GM19463 (cell line): ENCODE results near the gene ACMSD.
"Not testable (repeated sequence)": the region's sequence is repeated elsewhere in the genome, so short reads cannot be mapped to it uniquely, and the experiment has no call there.

Source experiments
- ATAC-seq: cut with Tn5 transposase; IDR thresholded peaks from one replicate; pipeline ENCODE4 v1.9.1; 2021; ENCODE audit warnings: mild to moderate bottlenecking, moderate library complexity; ENCODE audit not compliant: unreplicated experiment

ACMSD gene

DNA sequence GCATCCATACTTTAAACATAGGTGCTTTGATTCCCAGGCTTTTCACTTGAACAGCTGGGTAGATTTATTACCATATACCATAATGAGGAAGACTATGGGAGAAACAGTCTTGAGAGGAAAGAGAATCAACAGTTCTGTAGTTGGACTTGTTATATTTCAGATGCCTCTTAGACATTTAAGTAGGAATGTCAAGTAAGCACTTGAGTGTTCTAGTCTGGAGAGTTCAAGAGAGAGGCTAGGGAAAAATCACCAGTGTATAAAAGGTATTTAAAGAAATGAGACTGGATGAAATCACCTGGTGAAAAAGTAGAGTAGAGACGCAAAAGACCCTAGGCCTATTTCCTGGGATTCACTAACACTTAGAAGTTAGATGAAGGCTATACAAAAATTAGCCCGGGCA is 66.8 kb downstream of the ACMSD start:
- ATAC-seq, result no peak

DNA sequence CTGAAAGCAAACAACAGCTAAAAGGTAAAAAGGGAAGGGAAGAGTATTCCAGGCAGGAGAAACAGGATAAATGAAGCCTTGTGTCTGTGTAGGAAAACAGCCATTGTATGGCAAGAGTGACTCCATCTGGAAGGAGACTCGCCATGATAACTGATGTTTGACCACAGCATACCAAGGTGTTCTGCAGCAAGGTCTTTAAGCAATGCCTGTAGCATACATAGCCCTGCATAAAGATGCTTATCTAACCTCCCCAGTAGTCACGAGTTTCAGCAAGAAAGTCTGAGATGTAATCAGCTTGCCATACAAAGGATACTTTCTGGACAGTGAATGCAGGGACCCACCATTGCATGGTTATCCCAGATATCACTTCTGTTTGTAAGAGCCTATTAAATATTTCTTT is 68.3 kb downstream of the ACMSD start:
- no peak for ATAC-seq

- not testable (repeated sequence) for ATAC-seq
These were observed 69.2 kb downstream of the ACMSD start for GRCh38 chr2:134907441-134908116.

DNA sequence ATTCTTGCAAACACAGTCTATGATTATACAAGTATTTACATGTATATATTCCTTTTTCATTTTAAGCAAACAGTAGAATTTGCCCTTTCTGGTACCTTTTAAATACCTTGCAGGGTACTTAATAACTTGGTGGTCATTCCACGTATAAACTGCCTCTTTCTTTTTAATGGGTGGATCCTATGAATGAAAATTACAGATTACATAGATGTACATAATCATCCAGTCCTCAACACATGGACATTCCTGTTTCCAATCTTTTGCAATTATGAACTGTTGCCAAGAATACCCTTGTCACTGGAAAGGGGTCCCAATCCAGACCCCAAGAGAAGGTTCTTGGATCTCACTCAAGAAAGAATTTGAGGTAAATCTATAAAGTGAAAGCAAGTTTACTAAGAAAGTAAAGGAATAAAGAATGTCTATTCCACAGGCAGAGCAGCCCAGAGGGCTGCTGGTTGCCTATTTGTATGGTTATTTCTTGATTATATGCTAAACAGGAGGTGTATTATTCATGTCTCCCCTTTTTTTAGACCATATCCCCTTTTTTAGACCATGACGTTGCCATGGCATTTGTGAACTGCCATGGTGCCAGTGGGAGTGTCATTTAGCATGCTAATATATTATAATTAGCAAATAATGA is 72.5 kb downstream of the ACMSD start:
- ATAC-seq, result no peak

DNA sequence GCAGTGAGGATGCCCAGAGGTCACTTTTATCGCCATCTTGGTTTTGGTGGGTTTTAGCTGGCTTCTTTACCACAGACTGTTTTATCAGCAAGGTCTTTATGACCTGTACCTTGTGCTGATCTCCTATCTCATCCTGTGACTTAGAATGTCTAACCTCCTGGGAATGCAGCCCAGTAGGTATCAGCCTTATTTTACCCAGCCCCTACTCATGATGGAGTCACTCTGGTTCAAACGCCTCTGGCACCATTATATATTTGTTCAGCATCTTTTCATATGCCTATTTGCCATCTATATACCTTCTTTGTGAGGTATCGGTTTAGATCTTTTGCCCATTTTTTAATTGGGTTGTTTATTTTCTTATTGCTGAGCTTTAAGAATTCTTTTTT is 73.0 kb downstream of the ACMSD start:
- ATAC-seq, result no peak

GRCh38 chr2:134912361-134912760 is 73.9 kb downstream of the ACMSD start:
- ATAC-seq, result no peak

GRCh38 chr2:134917360-134917865 is 79.0 kb downstream of the ACMSD start:
- ATAC-seq, result no peak

DNA sequence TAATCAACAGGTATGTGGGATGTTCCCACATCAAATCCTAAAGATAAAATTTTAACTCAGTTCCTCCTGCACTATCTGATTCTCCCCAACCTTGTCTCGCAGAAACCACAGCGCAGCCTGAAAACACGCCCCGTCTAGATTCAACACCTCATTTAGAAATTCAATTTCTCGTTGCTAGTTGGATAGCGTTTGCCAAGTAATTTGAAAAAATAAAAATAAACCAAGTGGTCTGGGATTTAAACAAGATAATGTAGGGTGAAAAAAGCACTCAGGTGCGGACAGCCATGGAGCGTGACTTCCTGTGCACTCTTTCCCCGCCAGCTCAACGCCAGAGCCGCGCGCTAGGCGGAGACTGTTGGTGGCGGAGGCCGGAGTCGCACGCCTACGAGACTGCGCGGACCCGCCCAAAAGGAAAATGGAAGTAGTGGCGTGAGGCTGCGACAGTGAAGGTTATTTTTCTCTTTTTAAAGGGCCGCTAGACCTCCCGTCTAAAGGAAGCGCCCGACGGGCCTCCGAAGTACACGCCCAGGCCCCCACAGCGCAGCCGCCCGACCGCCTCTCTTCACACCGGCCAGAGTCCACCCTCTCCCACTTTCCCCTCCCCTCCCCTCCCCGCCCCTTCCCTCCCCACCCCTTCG is 79.6 kb downstream of the ACMSD start:
- peak; percentile 72 for ATAC-seq

DNA sequence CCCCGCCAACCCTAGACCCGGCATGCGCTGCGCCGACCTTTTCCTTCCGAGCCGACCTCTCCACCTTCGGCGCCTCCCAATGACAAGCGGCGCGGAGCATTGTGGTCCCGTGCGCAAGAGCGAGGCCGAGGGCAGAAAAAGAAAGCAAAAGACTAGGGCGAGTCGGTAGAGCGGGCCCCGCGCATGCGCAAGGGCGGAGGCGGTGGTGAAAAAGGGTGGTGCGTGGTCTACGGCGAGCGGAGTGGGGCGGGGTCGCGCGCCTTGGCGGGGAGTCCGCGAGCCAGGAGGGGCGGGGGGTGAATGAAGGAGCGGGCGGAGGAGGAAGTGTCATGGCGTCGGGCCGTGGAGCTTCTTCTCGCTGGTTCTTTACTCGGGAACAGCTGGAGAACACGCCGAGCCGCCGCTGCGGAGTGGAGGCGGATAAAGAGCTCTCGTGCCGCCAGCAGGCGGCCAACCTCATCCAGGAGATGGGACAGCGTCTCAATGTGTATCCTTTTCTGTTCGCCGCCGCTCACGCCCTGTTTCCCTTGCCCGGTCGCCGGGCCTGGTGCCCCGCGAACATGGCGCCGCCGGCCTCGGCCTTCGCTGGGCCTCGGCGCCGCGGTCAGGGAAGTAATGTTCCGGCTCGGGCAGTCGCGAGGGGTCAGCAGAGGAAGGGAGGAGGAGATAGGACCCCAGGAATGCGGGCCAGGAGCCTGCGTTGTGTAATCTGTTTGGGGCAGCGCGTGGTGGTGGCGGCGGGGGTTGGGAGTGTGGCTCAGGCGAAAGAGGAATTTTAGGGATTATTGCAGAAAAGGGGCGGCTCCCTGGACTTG is 80.3 kb downstream of the ACMSD start, which contains the start of gene CCNT2:
Gene CCNT2 (plus strand): TSS at position 297 of the 815 bp plus-strand sequence. CDS start 33 bp downstream, at position 330.
- peak; percentile 75 for ATAC-seq

GRCh38 chr2:134919341-134920210 is 81.2 kb downstream of the ACMSD start:
- ATAC-seq, result no peak

GRCh38 chr2:134924912-134925311 is 86.5 kb downstream of the ACMSD start:
- ATAC-seq, result no peak

DNA sequence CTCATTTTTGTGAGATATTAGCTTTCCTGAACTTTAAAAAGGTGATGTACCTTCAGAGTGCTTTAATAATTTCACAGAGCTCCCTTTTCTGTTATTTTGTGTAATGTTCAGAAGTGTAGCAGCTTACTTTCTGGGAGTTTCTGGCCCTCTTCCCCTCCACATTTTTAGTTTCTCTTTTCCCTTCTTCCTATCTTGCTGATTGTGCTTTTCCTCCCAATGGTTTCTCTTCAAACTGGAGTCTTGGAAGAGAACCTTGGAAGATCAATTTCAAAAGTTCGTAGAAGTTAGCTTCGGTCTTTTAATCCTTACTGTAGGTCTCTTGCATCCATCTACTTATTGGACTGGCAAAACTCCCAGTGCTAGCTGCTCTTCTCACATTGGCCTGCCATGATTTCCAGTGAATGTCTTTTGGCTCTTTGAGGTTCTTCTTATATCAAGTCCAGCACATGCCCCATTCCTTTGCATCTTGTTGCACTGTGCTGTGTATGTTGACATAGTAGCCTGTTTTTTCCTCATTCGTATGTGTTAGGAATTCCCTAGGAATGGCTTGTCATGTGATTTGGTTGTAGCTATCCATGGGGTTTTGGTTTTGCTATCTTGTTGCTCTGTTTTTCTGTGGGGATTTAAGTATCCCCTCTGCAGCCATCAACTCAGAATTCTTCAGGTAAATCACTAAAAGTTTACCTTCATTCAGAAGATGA is 88.0 kb downstream of the ACMSD start:
- ATAC-seq, result no peak

DNA sequence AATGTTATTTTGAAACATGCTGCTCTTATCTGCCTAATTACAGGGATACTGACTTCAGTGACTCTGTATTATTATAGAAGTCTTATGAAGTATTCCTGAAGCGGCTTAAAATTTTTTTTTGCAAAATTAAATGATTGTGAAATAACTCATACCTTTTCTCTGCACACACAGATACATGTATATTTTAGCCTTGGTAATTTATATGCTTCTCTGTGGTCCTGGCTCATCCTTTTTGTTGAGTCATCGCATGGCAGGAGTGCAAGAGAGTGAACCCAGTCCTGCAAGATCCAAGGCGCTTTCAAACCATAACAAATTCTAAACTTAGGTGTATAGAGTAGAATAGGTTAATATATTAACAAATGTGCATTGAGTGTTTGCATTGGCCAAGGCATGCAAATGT is 88.8 kb downstream of the ACMSD start:
- ATAC-seq, result no peak

DNA sequence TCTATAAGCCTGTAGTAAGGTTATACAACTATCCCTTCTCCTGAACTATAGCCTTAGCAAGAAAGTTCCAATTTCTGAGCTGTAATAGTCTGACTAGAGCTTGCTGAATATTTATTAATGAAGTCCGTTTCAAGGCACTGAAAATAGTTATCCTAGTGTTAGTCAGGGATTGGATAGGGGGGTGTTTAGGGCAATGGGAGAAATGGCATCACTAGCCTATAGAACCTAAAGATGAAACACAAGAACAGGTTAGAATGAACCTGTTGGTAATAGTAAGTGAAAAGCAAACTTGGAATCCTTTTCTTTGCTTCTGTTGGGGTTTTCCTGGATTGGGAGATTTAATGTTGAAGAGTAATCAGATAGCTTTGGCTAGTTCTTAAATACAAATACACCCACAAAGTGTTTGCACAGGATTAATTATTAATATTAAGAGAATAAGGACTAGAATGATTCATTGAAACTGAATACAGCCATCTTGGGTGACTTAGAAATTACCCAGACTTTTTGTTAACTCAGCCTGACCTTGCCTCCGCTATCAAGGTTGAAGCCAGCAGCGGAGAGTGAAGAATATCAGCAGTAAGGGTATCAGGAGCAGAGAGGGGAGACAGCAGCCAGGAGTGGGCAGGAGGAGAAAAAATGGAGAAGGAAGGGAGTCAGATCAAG is 94.6 kb downstream of the ACMSD start:
- no peak for ATAC-seq

DNA sequence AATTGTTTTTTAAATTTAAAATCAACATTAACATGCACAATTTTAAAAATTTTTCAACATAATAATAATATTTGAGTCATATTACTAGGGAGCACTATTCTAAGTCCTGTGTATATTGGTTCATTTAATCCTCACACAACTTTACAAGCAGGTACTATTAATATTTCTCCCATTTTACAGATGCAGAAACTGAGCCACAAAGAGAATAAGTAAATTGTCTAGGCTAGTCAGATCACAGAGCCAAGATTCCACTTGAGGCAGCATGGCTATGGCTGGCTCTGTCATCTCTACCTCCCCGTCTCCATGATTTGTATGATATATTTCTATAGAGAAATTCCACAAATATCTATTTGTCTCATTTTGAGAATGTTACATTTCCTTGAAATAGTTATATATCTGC is 95.3 kb downstream of the ACMSD start:
- no peak for ATAC-seq

DNA sequence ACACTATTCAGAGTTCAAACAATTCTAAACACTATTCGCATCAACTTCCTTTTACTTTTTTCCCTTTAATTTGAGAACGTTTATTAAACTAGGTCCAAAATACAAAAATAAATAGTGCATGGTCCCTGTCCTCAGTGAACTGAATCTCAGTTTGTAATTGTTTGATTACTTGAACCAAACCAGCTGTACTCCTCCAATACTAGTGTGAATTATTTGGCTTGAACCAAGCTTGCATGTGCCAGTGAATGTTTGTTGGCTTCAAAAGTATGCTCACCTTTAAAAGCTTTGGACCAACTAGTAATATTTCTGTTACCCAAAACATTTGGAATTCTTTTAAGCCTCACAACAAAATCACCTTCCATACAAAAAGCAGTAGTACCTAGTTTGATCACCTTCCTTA is 95.7 kb downstream of the ACMSD start:
- no peak for ATAC-seq

GRCh38 chr2:134934641-134935040 is 96.2 kb downstream of the ACMSD start:
- ATAC-seq, result no peak

DNA sequence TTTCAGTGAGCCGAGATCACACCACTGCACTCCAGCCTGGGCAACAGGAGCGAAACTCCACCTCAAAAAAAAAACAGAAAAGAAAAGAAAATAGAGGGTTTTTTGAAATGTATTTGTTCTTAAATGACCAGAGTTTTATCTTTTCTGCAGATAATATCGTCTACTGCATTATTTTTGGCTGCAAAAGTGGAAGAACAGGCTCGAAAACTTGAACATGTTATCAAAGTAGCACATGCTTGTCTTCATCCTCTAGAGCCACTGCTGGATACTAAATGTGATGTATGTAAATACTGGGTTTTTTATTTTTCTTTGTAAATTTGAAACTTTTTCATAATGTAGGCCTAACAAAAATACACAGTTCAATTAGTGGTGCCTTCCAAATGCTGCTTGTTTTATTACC is 98.3 kb downstream of the ACMSD start:
- no peak for ATAC-seq

DNA sequence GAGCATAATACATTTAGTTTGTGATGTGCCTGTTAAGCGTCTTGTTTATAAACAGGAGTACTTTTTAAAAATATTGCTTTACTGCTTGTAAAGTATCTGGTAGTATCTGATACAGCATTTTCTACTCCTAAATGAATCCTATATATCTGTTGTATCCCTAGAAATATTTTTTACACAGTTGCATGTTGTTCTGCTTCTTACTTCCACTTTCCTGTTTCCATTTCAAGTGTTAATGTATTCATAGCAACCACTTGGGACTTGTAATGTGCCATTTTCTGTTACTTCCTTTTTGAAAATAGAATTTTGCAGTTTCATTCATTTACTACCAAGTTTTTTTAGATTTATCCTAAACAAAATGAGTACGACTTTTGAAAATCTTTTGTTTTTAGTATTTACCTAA is 105.1 kb downstream of the ACMSD start:
- peak; percentile 72 for ATAC-seq
